BJ (cell line): ENCODE results near the gene DNAH2. TPM values are rescaled to one million over a fixed set of nuclear protein-coding genes. Genes with fewer than 3 reads are reported as not detected.
A peak's percentile ranks its signal among the peaks of the same experiment; 100 is the strongest.

ENCODE experiments used
- CTCF ChIA-PET: fragments of 350-600 bp; formaldehyde crosslinking; extraction: SDS; loops from one replicate; lab custom pipeline; 2021; ENCODE audit warnings: antibody characterized with exemption, inconsistent platforms; lab: Yijun Ruan, JAX
- POLR2A ChIA-PET: fragments of 300-600 bp; sonication (Branson Sonifier 250); formaldehyde crosslinking; extraction: SDS; loops from one replicate; lab custom pipeline; 2021; ENCODE audit warnings: antibody characterized with exemption; lab: Charles Lee
- DNase-seq: peaks from one replicate; pipeline ENCODE4 v3.0.0-alpha.2; 2011; ENCODE audit warnings: low read depth
- H3K27me3 ChIP-seq: 2 replicates; pipeline ENCODE4 v1.6.0; 2011; ENCODE audit warnings: low read length; ENCODE audit not compliant: control insufficient read depth, insufficient read depth
- H3K36me3 ChIP-seq: 2 replicates; pipeline ENCODE4 v1.5.1; 2011; ENCODE audit warnings: low read length; ENCODE audit not compliant: control insufficient read depth, insufficient read depth
- H3K4me3 ChIP-seq: 2 replicates; pipeline ENCODE4 v1.5.1; 2011; ENCODE audit warnings: low read depth, mild to moderate bottlenecking, control low read depth, low read length
- CTCF ChIP-seq: IDR thresholded peaks from 2 replicates; pipeline ENCODE4 v1.5.1; 2011; ENCODE audit warnings: low read depth, mild to moderate bottlenecking, control low read depth, inconsistent platforms, low read length, moderate library complexity; ENCODE audit not compliant: insufficient read depth
- polyA plus RNA-seq: library from polyadenylated mRNA; depleted of rRNA; stranded (reverse); fragments of >200 nt; gene quantifications from 2 replicates; pipeline ENCODE4 v1.2.3, GENCODE V29; 2011

DNAH2 gene
- polyA plus RNA-seq, 1 experiment: 0.10 TPM

- ChIA-PET POLR2A (no interaction called here), CTCF (interaction anchor here (0.8 to 1.1 kb wide), 3 partner anchors 31 to 345 kb away, joined by 3 read pairs; no protein-coding TSS in a partner anchor)
- no peak for DNase-seq
- Histone ChIP-seq H3K4me3 (no peak overlapping the region), H3K36me3 (peaks cover 10% of the 10 kb centered on the region), H3K27me3 (no peaks in the 10 kb centered on the region)
- TF ChIP-seq CTCF: no peak
Measured at GRCh38 chr17:7840875-7841274, 123.3 kb downstream of the DNAH2 start.

- DNase-seq: no peak
- 0 out of 2 replicates have a peak, but pooled peaks have one; percentile 12 for TF ChIP-seq CTCF
- peaks cover 11% of the 10 kb centered on the region for H3K36me3 ChIP-seq
- no peaks in the 10 kb centered on the region for H3K27me3 ChIP-seq
- ChIA-PET CTCF (interaction anchor here (0.8 to 1.7 kb wide), 5 partner anchors 16 to 344 kb away, joined by 3 to 9 read pairs (median 3); partner anchors contain the start of gene NAA38), POLR2A (no interaction called here)
- H3K4me3 ChIP-seq: peak overlapping the region; percentile 68
Measured at GRCh38 chr17:7841396-7841914, 123.9 kb downstream of the DNAH2 start.

GRCh38 chr17:7841915-7842379 lies 124.4 kb downstream of the DNAH2 start:
- TF ChIP-seq CTCF: no peak
- Histone ChIP-seq H3K27me3 (no peaks in the 10 kb centered on the region), H3K36me3 (peaks cover 15% of the 10 kb centered on the region), H3K4me3 (peak overlapping the region; percentile 68)
- ChIA-PET POLR2A (interaction anchor here (0.5 kb wide), 1 partner anchor 14 kb away, joined by 3 read pairs; no protein-coding TSS in a partner anchor), CTCF (interaction anchor here (1.0 to 1.7 kb wide), 2 partner anchors 15 to 228 kb away, joined by 3 to 9 read pairs; partner anchors contain the start of gene NAA38)
- DNase-seq: no peak

- peak overlapping the region; percentile 68 for H3K4me3 ChIP-seq
- H3K36me3 ChIP-seq: peaks cover 19% of the 10 kb centered on the region
- POLR2A ChIA-PET: interaction anchor here (0.5 to 1.0 kb wide), 3 partner anchors 13 to 44 kb away, joined by 3 to 4 read pairs (median 3); partner anchors contain the start of genes CYB5D1 and NAA38
- no peak for DNase-seq
- CTCF ChIA-PET: interaction anchor here (0.9 to 1.7 kb wide), 5 partner anchors 7 to 227 kb away, joined by 3 to 9 read pairs (median 4); partner anchors contain the start of gene NAA38
- no peaks in the 10 kb centered on the region for H3K27me3 ChIP-seq
- no peak for TF ChIP-seq CTCF
Measured at GRCh38 chr17:7842380-7843256, 125.1 kb downstream of the DNAH2 start.

- Histone ChIP-seq H3K27me3 (no peaks in the 10 kb centered on the region), H3K4me3 (peak overlapping the region; percentile 68), H3K36me3 (peaks cover 22% of the 10 kb centered on the region)
- ChIA-PET POLR2A (interaction anchor here (0.9 to 1.0 kb wide), 2 partner anchors 14 to 43 kb away, joined by 3 to 4 read pairs; partner anchors contain the start of genes CYB5D1 and NAA38), CTCF (interaction anchor here (0.9 to 1.7 kb wide), 4 partner anchors 8 to 99 kb away, joined by 3 to 9 read pairs (median 4); partner anchors contain the start of gene NAA38)
- TF ChIP-seq CTCF: no peak
- DNase-seq: no peak
Measured at GRCh38 chr17:7843257-7843535, 125.7 kb downstream of the DNAH2 start.
